ENCODE results near the gene ORMDL3.
"Not testable (repeated sequence)": the region's sequence is repeated elsewhere in the genome, so short reads cannot be mapped to it uniquely, and the experiment has no call there.

- TF ChIP-seq CTCF (conservative IDR thresholded peaks at IDR 0.05); ZFX (IDR thresholded peaks at IDR 0.05): not testable (repeated sequence)
These were observed 21.1 kb upstream of the ORMDL3 start for GRCh38 chr17:39948489-39948828.

All from C4-2B (cell line).